NB4 (cell line): ENCODE data around the gene NBEAL2.

ENCODE experiments used
- POLR2A ChIP-seq: IDR thresholded peaks from 2 replicates; pipeline ENCODE4 v1.6.1; 2011; ENCODE audit warnings: mild to moderate bottlenecking; ENCODE audit not compliant: insufficient read length; ENCODE audit errors: extremely low read depth
- TF ChIP-seq, protein P1 (sequence below): IDR thresholded peaks from one replicate; pipeline ENCODE4 v1.5.1; 2012; ENCODE audit warnings: low read depth, low read length
- TF ChIP-seq, protein P2 (sequence below): IDR thresholded peaks from 2 replicates; pipeline ENCODE4 v1.6.1; 2011; ENCODE audit warnings: low read depth, low read length

DNA sequence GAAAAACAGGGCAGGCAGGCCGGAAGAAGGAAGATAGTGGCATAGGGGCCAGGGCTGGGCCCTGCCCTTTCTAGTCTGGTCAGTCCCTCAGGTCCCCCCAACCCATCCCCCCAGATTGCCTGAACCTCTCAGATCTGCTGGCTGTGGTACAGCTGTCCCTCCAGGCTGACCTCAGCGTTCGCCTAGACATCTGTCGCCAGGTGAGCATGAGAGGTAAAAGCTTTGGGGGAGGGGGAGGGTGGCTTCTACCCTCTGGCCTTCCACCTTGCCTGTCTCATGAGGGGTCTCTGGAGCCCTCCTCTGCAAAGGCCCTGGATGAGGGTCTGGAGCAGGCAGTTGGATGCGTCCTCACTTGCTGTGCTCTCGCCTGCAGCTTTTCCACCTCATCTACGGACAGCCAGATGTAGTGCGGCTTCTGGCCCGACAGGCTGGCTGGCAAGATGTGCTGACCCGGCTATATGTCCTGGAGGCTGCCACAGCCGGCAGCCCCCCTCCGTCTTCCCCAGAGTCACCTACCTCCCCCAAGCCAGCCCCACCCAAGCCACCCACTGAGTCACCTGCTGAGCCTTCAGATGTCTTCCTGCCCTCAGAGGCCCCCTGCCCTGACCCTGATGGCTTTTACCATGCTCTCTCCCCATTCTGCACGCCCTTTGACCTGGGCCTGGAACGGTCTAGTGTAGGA, 20.2 kb downstream of the NBEAL2 start:
- TF ChIP-seq, protein P1, sequence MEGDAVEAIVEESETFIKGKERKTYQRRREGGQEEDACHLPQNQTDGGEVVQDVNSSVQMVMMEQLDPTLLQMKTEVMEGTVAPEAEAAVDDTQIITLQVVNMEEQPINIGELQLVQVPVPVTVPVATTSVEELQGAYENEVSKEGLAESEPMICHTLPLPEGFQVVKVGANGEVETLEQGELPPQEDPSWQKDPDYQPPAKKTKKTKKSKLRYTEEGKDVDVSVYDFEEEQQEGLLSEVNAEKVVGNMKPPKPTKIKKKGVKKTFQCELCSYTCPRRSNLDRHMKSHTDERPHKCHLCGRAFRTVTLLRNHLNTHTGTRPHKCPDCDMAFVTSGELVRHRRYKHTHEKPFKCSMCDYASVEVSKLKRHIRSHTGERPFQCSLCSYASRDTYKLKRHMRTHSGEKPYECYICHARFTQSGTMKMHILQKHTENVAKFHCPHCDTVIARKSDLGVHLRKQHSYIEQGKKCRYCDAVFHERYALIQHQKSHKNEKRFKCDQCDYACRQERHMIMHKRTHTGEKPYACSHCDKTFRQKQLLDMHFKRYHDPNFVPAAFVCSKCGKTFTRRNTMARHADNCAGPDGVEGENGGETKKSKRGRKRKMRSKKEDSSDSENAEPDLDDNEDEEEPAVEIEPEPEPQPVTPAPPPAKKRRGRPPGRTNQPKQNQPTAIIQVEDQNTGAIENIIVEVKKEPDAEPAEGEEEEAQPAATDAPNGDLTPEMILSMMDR = no peak
- no peak for TF ChIP-seq POLR2A
- TF ChIP-seq, protein P2, sequence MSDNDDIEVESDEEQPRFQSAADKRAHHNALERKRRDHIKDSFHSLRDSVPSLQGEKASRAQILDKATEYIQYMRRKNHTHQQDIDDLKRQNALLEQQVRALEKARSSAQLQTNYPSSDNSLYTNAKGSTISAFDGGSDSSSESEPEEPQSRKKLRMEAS = no peak
